ENCODE data around the gene DSG2. TPM values are rescaled to one million over a fixed set of nuclear protein-coding genes. Genes with fewer than 3 reads are reported as not detected.

DSG2 gene
- total RNA-seq, 1 experiment from 2014 or later, result not detected

DNA sequence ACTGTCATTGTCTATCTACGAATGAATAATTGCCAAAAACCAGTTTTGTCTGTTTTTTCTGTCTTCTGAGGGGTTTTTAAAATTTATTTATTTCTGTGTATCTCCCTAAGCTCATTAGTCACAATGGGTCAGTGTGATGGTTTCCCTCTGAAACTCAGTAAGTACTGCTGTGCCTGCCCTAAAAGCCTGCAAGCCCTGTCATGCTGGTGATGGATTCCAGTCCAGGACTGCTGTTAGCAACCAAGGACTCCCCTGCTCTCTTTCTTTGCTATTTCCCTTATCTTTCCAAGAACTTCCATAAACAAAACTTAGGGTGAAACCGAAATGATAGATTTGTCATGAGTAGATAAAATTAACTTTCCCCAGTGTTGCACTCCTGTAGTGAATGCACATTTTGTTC is 11.8 kb upstream of the DSG2 start:
- DNase-seq (ENCODE audit: low spot score), result no peak
- H3K27me3 ChIP-seq (replicated peaks; ENCODE audit: insufficient read depth, low read depth, low read length, poor library complexity), result peaks cover 31% of the 10 kb centered on the region
- H3K36me3 ChIP-seq (ENCODE audit: insufficient read depth, low read length, poor library complexity, severe bottlenecking), result no peaks in the 10 kb centered on the region
- POLR2A ChIA-PET (ENCODE audit: low non-redundant PET), result no interaction called here
- no TSS peak for BruUV-seq (replicated peaks)
- no peak overlapping the region for H3K4me3 ChIP-seq (ENCODE audit: low read depth, low read length, poor library complexity, severe bottlenecking)
- H3K27ac ChIP-seq (ENCODE audit: low read depth, low read length, poor library complexity, severe bottlenecking), result no peak overlapping the region
- TF ChIP-seq EZH2 (IDR thresholded peaks at IDR 0.05; ENCODE audit: borderline replicate concordance, low read depth, low read length, poor library complexity, severe bottlenecking) (no peak), CTCF (conservative IDR thresholded peaks at IDR 0.05; ENCODE audit: low read depth, low read length) (no peak)
- intact Hi-C loops (cut with micrococcal nuclease; ENCODE audit: unreplicated experiment), result no loop called here
- no peaks in the 10 kb centered on the region for H3K4me1 ChIP-seq (ENCODE audit: insufficient read depth, low read length, poor library complexity, severe bottlenecking)
- CTCF ChIA-PET, result no interaction called here
- no peaks in the 10 kb centered on the region for H3K9me3 ChIP-seq (ENCODE audit: low read depth, low read length, poor library complexity, severe bottlenecking)

DNA sequence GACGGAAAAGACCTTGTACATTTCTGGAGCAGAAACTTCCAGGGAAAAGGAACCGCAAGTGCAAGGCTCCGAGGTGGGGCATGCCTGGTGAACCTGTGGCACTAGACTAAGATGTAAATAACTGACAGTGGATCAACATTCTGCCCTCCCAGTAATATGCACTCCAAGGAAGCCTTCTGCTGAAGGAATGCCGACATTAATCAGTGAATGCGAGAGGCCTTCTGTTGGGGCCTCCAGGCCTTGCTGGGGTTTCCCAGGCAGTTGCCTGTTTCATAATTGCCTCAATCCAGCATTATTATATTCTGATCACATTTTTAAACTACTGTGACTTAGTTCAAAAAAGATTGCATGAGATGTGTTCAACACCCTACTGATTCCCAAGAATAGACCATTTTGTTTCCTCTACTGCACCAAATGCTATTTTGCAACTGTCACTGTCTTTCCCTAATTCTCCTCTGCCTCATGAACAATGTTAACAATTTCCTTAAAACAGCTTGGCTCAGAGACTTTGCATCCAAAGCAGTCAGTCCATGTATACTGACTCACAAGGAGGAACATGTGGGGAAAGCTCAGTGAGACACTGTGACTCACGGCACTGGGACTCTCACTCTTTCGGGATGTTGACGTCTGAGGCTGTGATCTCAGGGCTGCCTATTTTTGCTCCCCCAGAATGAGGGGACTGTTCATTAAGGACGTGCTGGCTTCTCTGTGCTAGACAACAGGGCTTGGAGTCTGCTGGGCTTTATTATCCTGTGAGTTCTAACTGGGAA is 10.5 kb upstream of the DSG2 start:
- TF ChIP-seq CTCF (conservative IDR thresholded peaks at IDR 0.05; ENCODE audit: low read depth, low read length) (no peak), EZH2 (IDR thresholded peaks at IDR 0.05; ENCODE audit: borderline replicate concordance, low read depth, low read length, poor library complexity, severe bottlenecking) (no peak)
- Histone ChIP-seq H3K36me3 (ENCODE audit: insufficient read depth, low read length, poor library complexity, severe bottlenecking) (no peaks in the 10 kb centered on the region), H3K27ac (ENCODE audit: low read depth, low read length, poor library complexity, severe bottlenecking) (no peak overlapping the region), H3K4me1 (ENCODE audit: insufficient read depth, low read length, poor library complexity, severe bottlenecking) (no peaks in the 10 kb centered on the region), H3K9me3 (ENCODE audit: low read depth, low read length, poor library complexity, severe bottlenecking) (no peaks in the 10 kb centered on the region), H3K4me3 (ENCODE audit: low read depth, low read length, poor library complexity, severe bottlenecking) (no peak overlapping the region), H3K27me3 (replicated peaks; ENCODE audit: insufficient read depth, low read depth, low read length, poor library complexity) (peaks cover 28% of the 10 kb centered on the region)
- no peak for DNase-seq (ENCODE audit: low spot score)
- ChIA-PET CTCF (no interaction called here), POLR2A (ENCODE audit: low non-redundant PET) (interaction anchor here (0.7 kb wide), 2 partner anchors 10 to 28 kb away, joined by 3 to 9 read pairs; no protein-coding TSS in a partner anchor)
- no TSS peak for BruUV-seq (replicated peaks)
- intact Hi-C loops (cut with micrococcal nuclease; ENCODE audit: unreplicated experiment), result no loop called here

GRCh38 chr18:31489311-31489710 is 8.7 kb upstream of the DSG2 start:
- no peak overlapping the region for H3K4me3 ChIP-seq (ENCODE audit: low read depth, low read length, poor library complexity, severe bottlenecking)
- no peaks in the 10 kb centered on the region for H3K9me3 ChIP-seq (ENCODE audit: low read depth, low read length, poor library complexity, severe bottlenecking)
- no peak overlapping the region for H3K27ac ChIP-seq (ENCODE audit: low read depth, low read length, poor library complexity, severe bottlenecking)
- DNase-seq (ENCODE audit: low spot score), result no peak
- ChIA-PET POLR2A (ENCODE audit: low non-redundant PET) (no interaction called here), CTCF (no interaction called here)
- H3K36me3 ChIP-seq (ENCODE audit: insufficient read depth, low read length, poor library complexity, severe bottlenecking), result no peaks in the 10 kb centered on the region
- H3K4me1 ChIP-seq (ENCODE audit: insufficient read depth, low read length, poor library complexity, severe bottlenecking), result no peaks in the 10 kb centered on the region
- TF ChIP-seq EZH2 (IDR thresholded peaks at IDR 0.05; ENCODE audit: borderline replicate concordance, low read depth, low read length, poor library complexity, severe bottlenecking) (no peak), CTCF (conservative IDR thresholded peaks at IDR 0.05; ENCODE audit: low read depth, low read length) (no peak)
- no TSS peak for BruUV-seq (replicated peaks)
- H3K27me3 ChIP-seq (replicated peaks; ENCODE audit: insufficient read depth, low read depth, low read length, poor library complexity), result peaks cover 22% of the 10 kb centered on the region
- intact Hi-C loops (cut with micrococcal nuclease; ENCODE audit: unreplicated experiment), result no loop called here

Data from A673 (cell line).